Progenitor cell of endocrine pancreas (in vitro differentiated cells): Measurements from ENCODE around the gene COLEC12. TPM values are rescaled to one million over a fixed set of nuclear protein-coding genes. Genes with fewer than 3 reads are reported as not detected.

Source experiments
- DNase-seq: peaks from one replicate; pipeline ENCODE4 v3.0.0; 2021; ENCODE audit warnings: low spot score; ENCODE audit not compliant: unreplicated experiment
- H3K27ac Mint-ChIP-seq: 2 replicates; pipeline ENCODE4 v1.8.0; 2021; ENCODE audit warnings: mild to moderate bottlenecking, moderate library complexity, mixed read lengths
- H3K27me3 Mint-ChIP-seq: 2 replicates; pipeline ENCODE4 v1.8.0; 2021; ENCODE audit warnings: mixed read lengths
- H3K36me3 Mint-ChIP-seq: 2 replicates; pipeline ENCODE4 v1.8.0; 2022; ENCODE audit warnings: mixed read lengths; ENCODE audit not compliant: insufficient read depth
- H3K4me1 Mint-ChIP-seq: 2 replicates; pipeline ENCODE4 v1.8.0; 2021; ENCODE audit warnings: low read depth, mixed read lengths
- H3K4me3 Mint-ChIP-seq: 2 replicates; pipeline ENCODE4 v1.8.0; 2021; ENCODE audit warnings: low read depth, mild to moderate bottlenecking, moderate library complexity, mixed read lengths
- H3K9me3 Mint-ChIP-seq: 2 replicates; pipeline ENCODE4 v1.8.0; 2021; ENCODE audit warnings: low read depth, mixed read lengths
- CTCF ChIP-seq: fragments of 200-600 bp; sonication (generic); IDR thresholded peaks from one replicate; pipeline ENCODE4 v1.5.0; 2021; ENCODE audit warnings: antibody characterized with exemption, mild to moderate bottlenecking; ENCODE audit not compliant: unreplicated experiment
- total RNA-seq: library from RNA; stranded (reverse); gene quantifications from 2 replicates; pipeline ENCODE4 v1.2.1, GENCODE V29; 2021

COLEC12 gene
- total RNA-seq, 1 donor from 2014 or later, result 0.55 TPM

DNA sequence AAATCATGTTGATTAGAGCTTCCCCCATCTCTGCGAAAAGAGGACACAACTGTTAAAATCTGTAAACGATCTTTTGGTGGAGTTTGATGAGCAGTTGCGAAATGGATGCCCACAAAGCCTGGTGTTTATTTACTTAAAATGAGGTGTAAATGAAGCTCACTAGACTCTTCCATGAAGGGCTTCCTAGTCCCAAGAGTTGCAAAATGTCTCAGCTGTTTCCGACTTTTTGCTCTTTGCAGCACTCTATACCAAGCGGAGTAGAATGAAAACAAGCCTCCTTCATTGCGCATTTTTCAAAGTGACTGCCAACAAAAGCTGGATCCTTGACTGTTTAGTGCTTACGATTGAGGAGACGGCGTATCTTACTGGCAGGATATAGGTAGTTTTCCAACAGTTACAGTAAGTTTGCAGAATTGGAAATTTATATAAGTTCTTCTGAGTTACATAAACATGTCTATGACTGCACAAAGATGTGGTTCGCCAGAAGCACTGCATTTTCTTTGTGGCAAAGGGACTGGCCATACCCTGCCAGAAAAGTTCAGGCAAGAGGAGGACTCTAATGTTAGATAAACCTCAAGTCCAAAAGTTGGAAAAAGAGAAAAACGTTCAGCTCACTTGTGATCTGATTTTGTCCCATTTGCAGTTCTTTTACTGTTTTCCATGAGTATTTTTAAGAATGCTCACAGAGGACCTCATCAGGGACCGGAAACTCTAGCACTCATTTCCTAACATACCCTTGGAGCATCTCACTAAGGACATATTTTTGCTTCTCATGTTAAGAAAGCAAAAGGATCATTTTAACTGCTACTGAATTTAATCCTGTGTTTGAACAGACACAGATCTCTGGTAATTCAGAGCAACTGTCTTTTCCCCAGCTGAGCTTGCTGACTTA lies 42.7 kb downstream of the COLEC12 start:
- Mint-ChIP-seq H3K36me3 (no peaks in the 10 kb centered on the region), H3K27ac (no peak overlapping the region), H3K27me3 (peaks cover 8% of the 10 kb centered on the region), H3K9me3 (peaks cover 7% of the 10 kb centered on the region), H3K4me3 (no peak overlapping the region), H3K4me1 (no peaks in the 10 kb centered on the region)
- DNase-seq, result no peak
- TF ChIP-seq CTCF, result no peak

- peaks cover 3% of the 10 kb centered on the region for H3K9me3 Mint-ChIP-seq
- no peaks in the 10 kb centered on the region for H3K4me1 Mint-ChIP-seq
- no peak for DNase-seq
- peaks cover 8% of the 10 kb centered on the region for H3K27me3 Mint-ChIP-seq
- no peak for TF ChIP-seq CTCF
- H3K4me3 Mint-ChIP-seq, result no peak overlapping the region
- H3K36me3 Mint-ChIP-seq, result no peaks in the 10 kb centered on the region
- H3K27ac Mint-ChIP-seq, result no peak overlapping the region
Observed at GRCh38 chr18:457140-457519, 43.4 kb downstream of the COLEC12 start.

DNA sequence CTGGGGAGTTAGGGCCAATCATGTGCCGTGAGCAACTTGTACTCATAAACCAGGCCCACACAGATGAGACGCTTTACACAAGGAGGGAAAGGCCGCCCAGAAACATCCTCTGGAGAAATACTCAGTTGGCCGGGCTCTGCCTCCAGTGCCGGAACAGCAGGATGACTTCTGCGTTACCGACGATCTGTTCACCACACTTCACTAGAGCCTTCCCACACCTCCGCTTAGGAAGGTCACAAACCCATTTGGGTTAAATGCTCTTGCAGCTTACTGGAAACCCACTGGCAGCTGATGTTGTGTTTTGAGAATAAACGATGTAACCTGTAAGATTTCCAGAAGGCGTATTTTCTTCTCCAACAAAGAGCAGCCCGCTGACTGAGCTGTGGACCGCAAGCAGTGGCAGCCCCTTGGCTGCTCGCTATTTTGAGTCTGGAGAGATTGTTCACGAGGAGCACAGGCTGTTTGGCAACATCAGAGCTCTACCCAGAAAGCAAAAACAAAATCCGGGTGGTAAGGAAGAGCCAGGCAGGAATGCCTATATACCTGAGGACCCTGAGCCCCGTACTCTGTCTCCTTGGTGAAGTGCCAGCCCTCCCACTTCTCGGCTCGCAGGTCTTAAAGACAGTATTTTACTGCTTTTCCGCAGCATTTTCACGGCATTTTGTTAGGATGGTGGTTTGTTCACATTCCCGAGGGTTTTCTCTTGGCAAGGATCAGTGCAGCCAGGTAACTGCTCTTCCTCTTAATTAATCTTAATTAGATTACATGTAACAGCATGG lies 44.0 kb downstream of the COLEC12 start:
- no peak for TF ChIP-seq CTCF
- no peaks in the 10 kb centered on the region for H3K4me1 Mint-ChIP-seq
- no peak overlapping the region for H3K4me3 Mint-ChIP-seq
- H3K36me3 Mint-ChIP-seq, result no peaks in the 10 kb centered on the region
- H3K27me3 Mint-ChIP-seq, result peaks cover 8% of the 10 kb centered on the region
- DNase-seq, result no peak
- no peak overlapping the region for H3K27ac Mint-ChIP-seq
- peaks cover under 1% of the 10 kb centered on the region for H3K9me3 Mint-ChIP-seq

GRCh38 chr18:453400-453799 lies 47.1 kb downstream of the COLEC12 start:
- peaks cover 8% of the 10 kb centered on the region for H3K27me3 Mint-ChIP-seq
- no peaks in the 10 kb centered on the region for H3K4me1 Mint-ChIP-seq
- peaks cover 7% of the 10 kb centered on the region for H3K9me3 Mint-ChIP-seq
- no peak for DNase-seq
- H3K36me3 Mint-ChIP-seq, result no peaks in the 10 kb centered on the region
- no peak overlapping the region for H3K27ac Mint-ChIP-seq
- no peak overlapping the region for H3K4me3 Mint-ChIP-seq
- no peak for TF ChIP-seq CTCF

GRCh38 chr18:452816-453215 lies 47.7 kb downstream of the COLEC12 start:
- TF ChIP-seq CTCF, result no peak
- Mint-ChIP-seq H3K27me3 (peaks cover 8% of the 10 kb centered on the region), H3K27ac (no peak overlapping the region), H3K36me3 (no peaks in the 10 kb centered on the region), H3K4me1 (no peaks in the 10 kb centered on the region), H3K9me3 (peaks cover 7% of the 10 kb centered on the region), H3K4me3 (no peak overlapping the region)
- DNase-seq, result no peak
